Anterior cingulate cortex (tissue), 58 donors: Measurements from ENCODE around the gene PLCB1.
"Not testable (repeated sequence)": the region's sequence is repeated elsewhere in the genome, so short reads cannot be mapped to it uniquely, and the experiment has no call there.

Experiments used
- DNase-seq, 58 donors: peaks; one replicate each; lab custom pipeline; 2025; lab: John Stamatoyannopoulos, UW

The PLCB1 gene

DNA sequence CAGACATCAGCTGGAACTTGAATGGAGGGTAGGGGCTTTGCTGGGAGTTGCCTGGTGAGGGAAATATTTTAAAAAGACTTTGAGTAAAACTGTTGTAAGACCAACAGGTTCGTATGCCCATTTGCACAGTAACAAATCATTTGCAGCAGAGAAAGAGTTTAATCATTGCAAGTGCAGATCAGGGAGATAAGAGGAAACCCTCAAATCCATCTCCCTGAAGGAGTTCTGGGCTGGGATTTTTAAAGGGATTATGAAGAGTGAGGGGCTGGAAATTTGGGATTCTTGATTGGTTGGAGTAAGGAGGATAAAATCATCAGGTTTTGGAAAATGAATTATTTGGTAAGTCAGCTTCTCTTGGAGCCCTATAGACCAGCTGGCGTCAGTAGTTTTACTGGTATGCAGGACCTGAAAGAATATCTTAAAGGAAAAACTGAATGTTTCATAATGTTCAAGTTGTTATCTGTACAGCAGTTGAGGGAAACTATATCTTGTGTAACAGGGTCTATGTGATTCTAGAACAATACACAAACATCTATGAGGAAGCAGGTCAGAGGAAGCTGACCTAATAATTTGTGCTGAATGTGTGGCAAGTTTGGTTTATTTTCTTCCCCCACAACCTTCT, 295.5 kb downstream of the PLCB1 start:
- no peak for DNase-seq

- no peak for DNase-seq
Measured at GRCh38 chr20:8428988-8429387, 296.9 kb downstream of the PLCB1 start.

DNA sequence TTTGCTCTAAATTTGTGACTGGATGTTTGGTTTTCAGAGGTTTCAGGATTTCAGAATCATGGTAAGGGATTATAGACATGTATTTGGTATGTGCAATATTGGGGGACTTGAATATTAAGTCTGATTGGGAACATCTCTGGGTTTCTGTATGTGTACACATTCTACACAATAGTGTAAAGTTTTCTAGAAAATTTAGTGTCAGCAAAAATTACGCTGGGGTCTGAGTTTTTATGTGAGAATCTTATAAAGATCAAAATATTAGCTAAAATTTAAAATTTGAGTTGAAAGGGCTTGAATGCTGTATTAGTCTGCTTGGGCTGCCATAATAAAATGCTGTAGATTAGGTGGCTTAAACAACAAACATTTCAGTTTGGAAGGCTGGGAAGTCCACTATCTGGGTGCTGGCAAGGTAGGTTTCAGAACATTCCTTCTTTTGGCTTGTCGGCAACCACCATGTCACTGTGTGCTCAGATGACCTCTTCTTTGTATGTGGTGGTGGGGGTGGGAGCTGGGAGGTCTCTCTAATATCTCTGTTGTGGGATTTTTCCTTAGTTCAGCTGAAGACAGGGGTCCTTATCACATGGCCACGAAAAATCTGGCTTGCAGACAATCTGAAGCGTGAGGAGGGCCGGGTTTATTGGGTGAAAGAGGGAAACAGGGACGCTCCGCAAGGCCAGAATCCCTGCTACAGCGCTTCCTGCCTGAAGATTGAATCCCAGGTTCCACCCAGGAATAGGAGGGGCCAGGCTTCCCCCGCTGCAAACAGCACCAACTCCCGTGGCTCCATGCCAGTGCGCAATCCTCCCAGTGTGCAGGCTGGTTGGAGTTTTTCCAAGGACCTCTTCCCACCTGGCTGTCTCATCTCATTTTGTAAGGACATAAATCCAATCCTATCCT, 299.7 kb downstream of the PLCB1 start:
- peak in 1 of 58 donors; percentile 1 for DNase-seq

- DNase-seq, result no peak
Measured at GRCh38 chr20:8432435-8433148, 300.5 kb downstream of the PLCB1 start.

- no peak for DNase-seq
Measured at GRCh38 chr20:8433291-8433690, 301.2 kb downstream of the PLCB1 start.

- DNase-seq, result no peak
Measured at GRCh38 chr20:8434326-8434876, 302.3 kb downstream of the PLCB1 start.

DNA sequence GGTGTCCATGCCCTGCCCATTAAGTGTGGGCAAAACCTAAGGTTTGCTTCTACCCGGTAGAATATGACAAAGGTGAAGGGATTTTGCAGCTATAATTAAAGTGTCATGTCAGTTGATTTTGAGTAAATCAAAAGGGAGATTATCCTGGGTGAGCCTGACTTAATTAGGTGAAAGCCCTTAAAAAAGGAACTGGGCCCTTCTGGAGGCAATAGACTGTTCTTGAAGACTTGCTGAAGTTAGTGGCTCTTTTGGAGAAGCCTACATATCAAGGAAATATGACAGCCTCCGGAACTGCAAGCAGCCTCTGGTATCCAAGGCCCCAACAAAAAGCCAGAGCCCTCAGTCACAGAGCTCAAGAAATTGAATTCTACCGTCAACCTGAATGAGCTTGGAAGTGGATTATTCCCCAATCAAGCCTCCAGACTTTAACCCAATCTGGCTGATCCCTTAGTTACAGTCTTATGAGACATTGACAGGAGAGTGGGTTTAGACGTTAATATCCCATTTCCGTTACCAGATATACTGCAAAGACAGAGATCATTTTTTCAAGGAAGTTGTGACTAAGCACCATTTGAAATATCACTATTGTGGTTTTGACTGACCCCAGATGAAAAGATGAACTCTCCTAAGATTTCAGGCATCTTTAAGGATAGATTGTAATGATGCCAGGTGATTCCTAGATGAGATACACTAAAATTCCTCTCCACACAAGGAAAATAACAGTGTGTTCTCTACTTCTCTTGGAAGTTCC, 303.4 kb downstream of the PLCB1 start:
- no peak for DNase-seq

DNA sequence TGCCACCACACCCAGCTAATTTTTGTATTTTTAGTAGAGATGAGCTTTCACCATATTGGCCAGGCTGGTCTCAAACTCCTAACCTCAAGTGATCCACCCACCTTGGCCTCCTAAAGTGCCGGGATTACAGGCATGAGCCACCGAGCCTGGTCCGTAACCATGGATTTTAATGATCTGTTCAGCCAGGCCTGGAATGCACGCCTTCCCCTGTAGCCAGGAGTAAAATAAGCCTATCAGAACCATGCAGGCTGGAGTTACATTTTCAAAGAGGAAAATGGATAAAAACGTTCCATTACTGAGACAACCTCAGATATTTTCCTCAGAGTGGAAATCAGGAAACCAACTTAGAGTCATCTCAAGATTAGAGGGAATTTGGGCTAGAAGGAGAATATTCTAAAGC, 304.9 kb downstream of the PLCB1 start:
- not testable (repeated sequence) for DNase-seq

DNA sequence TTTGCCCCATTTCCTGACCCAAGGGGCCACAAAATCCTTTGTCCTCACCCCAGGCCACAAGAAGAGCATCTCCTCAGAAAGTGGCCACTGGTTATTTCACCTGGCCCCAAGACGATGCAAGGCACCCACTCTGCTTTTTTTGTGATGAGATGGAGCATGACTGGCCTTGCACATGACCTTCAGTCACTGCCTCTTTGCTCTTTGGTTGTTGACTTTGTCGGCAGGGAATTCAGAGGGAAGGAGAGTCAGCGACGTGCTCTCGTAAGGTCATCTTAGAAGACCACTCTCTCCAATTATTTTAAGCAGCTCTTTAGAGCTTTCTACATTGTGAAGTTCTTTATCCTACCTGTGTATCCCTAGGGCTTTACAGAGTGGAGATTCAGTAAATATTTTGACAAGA, 306.7 kb downstream of the PLCB1 start:
- DNase-seq, result no peak

GRCh38 chr20:8443464-8444072, 311.5 kb downstream of the PLCB1 start:
- no peak for DNase-seq

DNA sequence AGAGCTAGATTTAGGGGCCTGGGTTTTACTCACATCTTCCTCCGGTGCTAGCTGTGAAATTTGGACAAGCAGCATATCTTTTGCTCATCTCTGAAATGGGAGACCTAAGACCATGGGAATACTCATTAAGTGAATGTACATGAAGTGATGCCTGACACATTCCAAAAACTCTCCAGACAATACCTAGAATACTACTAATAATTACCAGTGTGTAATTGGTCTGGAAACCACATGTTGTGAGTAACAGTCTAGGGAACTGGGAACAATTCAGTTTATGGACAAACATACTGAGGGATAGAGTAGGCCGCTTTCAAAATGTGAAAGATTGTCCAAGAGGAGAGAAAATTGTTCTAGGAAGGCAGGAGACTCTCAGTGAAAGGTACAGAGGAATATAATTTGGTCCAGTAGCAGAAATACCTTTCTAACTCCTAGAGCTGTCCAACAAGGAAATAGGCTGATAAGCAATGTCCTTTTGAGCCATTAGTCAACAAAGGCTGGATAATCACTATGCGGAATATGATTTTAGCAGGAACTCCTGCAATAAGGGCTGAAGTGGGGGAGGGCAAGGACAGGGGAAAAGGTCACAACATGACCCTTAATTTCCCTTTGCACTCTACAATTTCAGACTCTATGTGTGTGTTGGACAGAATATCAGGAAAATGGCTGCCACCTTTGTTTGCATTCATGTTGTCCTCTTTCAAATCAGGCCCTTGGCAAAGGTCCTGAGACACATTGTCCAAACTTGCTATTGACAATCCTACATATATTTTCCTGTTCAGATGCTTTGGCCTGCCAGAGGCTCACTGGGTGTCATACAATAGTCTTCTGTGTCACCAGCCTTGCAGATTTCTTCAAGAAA, 315.4 kb downstream of the PLCB1 start:
- no peak for DNase-seq

GRCh38 chr20:8449123-8449522, 317.1 kb downstream of the PLCB1 start:
- DNase-seq, result peak in 15 of 58 donors; percentile 2 to 66 (median 25)

GRCh38 chr20:8454137-8454712, 322.2 kb downstream of the PLCB1 start:
- DNase-seq, result peak in 1 of 58 donors; percentile 6

- DNase-seq, result no peak
Measured at GRCh38 chr20:8456765-8457164, 324.7 kb downstream of the PLCB1 start.

GRCh38 chr20:8457978-8458377, 325.9 kb downstream of the PLCB1 start:
- DNase-seq, result no peak

GRCh38 chr20:8461186-8461585, 329.1 kb downstream of the PLCB1 start:
- DNase-seq, result no peak

GRCh38 chr20:8464368-8464767, 332.3 kb downstream of the PLCB1 start:
- DNase-seq, result no peak

GRCh38 chr20:8466781-8467180, 334.7 kb downstream of the PLCB1 start:
- DNase-seq, result not testable (repeated sequence)
